ENCODE measurements around the gene KNG1. TPM values are rescaled to one million over a fixed set of nuclear protein-coding genes. Genes with fewer than 3 reads are reported as not detected.
A peak's percentile ranks its signal among the peaks of the same experiment; 100 is the strongest.

Gene KNG1
- total RNA-seq, 1 experiment from 2014 or later: 0.25 TPM

- TF ChIP-seq YY1 (IDR thresholded peaks at IDR 0.05; ENCODE audit: extremely low read depth, insufficient replicate concordance, low read depth, low read length) (peak; percentile 6), SRF (IDR thresholded peaks at IDR 0.05; ENCODE audit: low read depth) (no peak), POLR2A (IDR thresholded peaks at IDR 0.05; ENCODE audit: borderline replicate concordance, extremely low read depth, insufficient read depth, insufficient read length) (no peak), REST (IDR thresholded peaks at IDR 0.05; ENCODE audit: low read depth) (no peak)
These were observed 28.8 kb downstream of the KNG1 start (continued) for GRCh38 chr3:186746008-186746407.

- Histone ChIP-seq H3K27me3 (ENCODE audit: insufficient read depth, low read length) (no peaks in the 10 kb centered on the region), H3K9me3 (ENCODE audit: control insufficient read depth in 1 of 2, insufficient read depth in 1 of 2, low read depth in 1 of 2, low read length in 2 of 2) (no peaks in the 10 kb centered on the region), H3K4me2 (ENCODE audit: low read length) (no peak overlapping the region), H2AFZ (ENCODE audit: low read depth, low read length, poor library complexity, severe bottlenecking) (no peak overlapping the region), H3K4me1 (ENCODE audit: control insufficient read depth in 1 of 2, insufficient read depth in 2 of 2, low read length in 2 of 2) (peaks cover 0 to 36% of the 10 kb centered on the region in 2 experiments; a peak in 2 of 4 replicates), H3K9ac (ENCODE audit: low read length) (no peak overlapping the region), H3K36me3 (ENCODE audit: control insufficient read depth in 1 of 2, insufficient read depth in 2 of 2, low read length in 2 of 2) (no peaks in the 10 kb centered on the region), H3K27ac (ENCODE audit: low read depth, low read length) (no peak overlapping the region), H4K20me1 (ENCODE audit: insufficient read depth) (no peaks in the 10 kb centered on the region), H3K79me2 (ENCODE audit: insufficient read depth, low read length) (no peaks in the 10 kb centered on the region), H3K9me2 (ENCODE audit: insufficient read depth) (no peaks in the 10 kb centered on the region), H3K4me3 (replicated peaks in 1 of 2; ENCODE audit: low read depth in 1 of 2, low read length in 2 of 2) (no peak overlapping the region)
- BruUV-seq (replicated peaks): no TSS peak
- ATAC-seq (no peak), DNase-seq (ENCODE audit: low read depth, low spot score) (no peak)
- intact Hi-C loops (cut with micrococcal nuclease): loop anchor here (5.0 kb wide), 1 partner anchor 178 kb away; the partner anchor contains the start of gene DNAJB11
- ChIA-PET CTCF (interaction anchor here (0.7 kb wide), 1 partner anchor 135 kb away, joined by 3 read pairs; no protein-coding TSS in a partner anchor), POLR2A (no interaction called here), RAD21 (ENCODE audit: low non-redundant PET in 1 of 2, low total read pairs in 2 of 2, uncharacterized antibody in 2 of 2, unreplicated experiment in 2 of 2) (no interaction called here)
- TF ChIP-seq ZBTB33 (IDR thresholded peaks at IDR 0.05; ENCODE audit: extremely low read depth, insufficient replicate concordance, low read length) (no peak), CEBPB (IDR thresholded peaks at IDR 0.05; ENCODE audit: low read depth) (no peak), FOSL1 (IDR thresholded peaks at IDR 0.05; ENCODE audit: low read depth) (no peak), REST (IDR thresholded peaks at IDR 0.05; ENCODE audit: low read depth) (no peak), YY1 (IDR thresholded peaks at IDR 0.05; ENCODE audit: extremely low read depth, insufficient replicate concordance, low read depth, low read length) (no peak), SIN3A (IDR thresholded peaks at IDR 0.05; ENCODE audit: low read depth) (no peak), EGR1 (IDR thresholded peaks at IDR 0.05; ENCODE audit: low read depth) (no peak), ZFX (IDR thresholded peaks at IDR 0.05) (no peak), TCF7L2 (IDR thresholded peaks at IDR 0.05; ENCODE audit: borderline replicate concordance, extremely low read depth, insufficient read depth, insufficient read length) (no peak), ELF1 (IDR thresholded peaks at IDR 0.05; ENCODE audit: borderline replicate concordance, low read depth) (no peak), MAX (IDR thresholded peaks at IDR 0.05) (no peak)
These were observed 33.2 kb downstream of the KNG1 start for GRCh38 chr3:186750316-186750715.

All from HCT116 (cell line).